HCT116 (cell line): Measurements from ENCODE around the gene FRY. TPM values are rescaled to one million over a fixed set of nuclear protein-coding genes. Genes with fewer than 3 reads are reported as not detected.

ENCODE experiments used
- ATAC-seq: fragments of 200-7000 bp; cut with Tn5 transposase; 2 replicates; pipeline ENCODE4 v1.9.1; 2020; ENCODE audit warnings: mild to moderate bottlenecking, moderate library complexity
- BruUV-seq: library from RNA; stranded (reverse); fragments of 400-500 nt; replicated peaks from 2 replicates; lab custom pipeline; 2021; lab: Mats Ljungman, UMichigan
- CTCF ChIA-PET: fragments of 300-600 bp; sonication (Branson Sonifier 250); formaldehyde crosslinking; loops from one replicate; lab custom pipeline; 2021; ENCODE audit warnings: antibody characterized with exemption; lab: Charles Lee
- POLR2A ChIA-PET: fragments of 300-600, 350-600 bp; sonication (Branson Sonifier 250); formaldehyde crosslinking; loops from one replicate; lab custom pipeline; 2021; ENCODE audit warnings: antibody characterized with exemption; lab: Charles Lee
- RAD21 ChIA-PET, 2 experiments: fragments of 300-600 bp; sonication (Branson Sonifier 250); formaldehyde crosslinking; loops; one replicate each; lab custom pipeline; 2023; ENCODE audit warnings: low total read pairs in 2 of 2; ENCODE audit not compliant: uncharacterized antibody in 2 of 2, unreplicated experiment in 2 of 2, low non-redundant PET in 1 of 2; lab: Charles Lee
- DNase-seq: peaks from one replicate; pipeline ENCODE4 v3.0.0-alpha.2; 2010; ENCODE audit warnings: low read depth, low spot score
- H2AFZ ChIP-seq: fragments of 200-600 bp; shearing (Covaris generic), sonication (generic); 2 replicates; pipeline ENCODE4 v1.6.1; 2017; ENCODE audit warnings: low read depth, mixed run types, mixed read lengths, antibody characterized with exemption, low read length; ENCODE audit not compliant: poor library complexity, severe bottlenecking
- H3K27ac ChIP-seq: 2 replicates; pipeline ENCODE4 v1.5.1; 2012; ENCODE audit warnings: low read depth, low read length
- H3K27me3 ChIP-seq: fragments of 200-600 bp; sonication (generic); 2 replicates; pipeline ENCODE4 v1.6.1; 2016; ENCODE audit warnings: mixed run types, low read length, mixed read lengths; ENCODE audit not compliant: insufficient read depth
- H3K36me3 ChIP-seq, 2 experiments: fragments of 200-500 bp in 1 of 2; fragments of 200-600 bp in 1 of 2; sonication (Bioruptor generic) in 1 of 2; sonication (generic) in 1 of 2; 2 replicates each; pipeline versions ENCODE4 v1.5.1 to v1.6.1; 2014 to 2016; ENCODE audit warnings: low read length in 2 of 2, inconsistent platforms in 1 of 2, mixed read lengths in 1 of 2, mixed run types in 1 of 2; ENCODE audit not compliant: insufficient read depth in 2 of 2, control insufficient read depth in 1 of 2
- H3K4me1 ChIP-seq, 2 experiments: fragments of 200-600 bp in 1 of 2; sonication (generic) in 1 of 2; 2 replicates each; pipeline versions ENCODE4 v1.5.1 to v1.6.1; 2012 to 2017; ENCODE audit warnings: low read length in 2 of 2, inconsistent platforms in 1 of 2, mild to moderate bottlenecking in 1 of 2, mixed read lengths in 1 of 2, mixed run types in 1 of 2, moderate library complexity in 1 of 2; ENCODE audit not compliant: insufficient read depth in 2 of 2, control insufficient read depth in 1 of 2
- H3K4me2 ChIP-seq: fragments of 200-600 bp; sonication (generic); 2 replicates; pipeline ENCODE4 v1.6.1; 2017; ENCODE audit warnings: mixed run types, low read length, mixed read lengths
- H3K4me3 ChIP-seq, 2 experiments: fragments of 200-600 bp in 1 of 2; sonication (generic) in 1 of 2; replicated peaks in 1 of 2; 2 replicates each; pipeline ENCODE4 v1.5.1; 2011 to 2016; ENCODE audit warnings: low read length in 2 of 2, control low read depth in 1 of 2, low read depth in 1 of 2, mild to moderate bottlenecking in 1 of 2, mixed read lengths in 1 of 2, mixed run types in 1 of 2
- H3K79me2 ChIP-seq: fragments of 200-600 bp; sonication (generic); 2 replicates; pipeline ENCODE4 v1.6.1; 2017; ENCODE audit warnings: mild to moderate bottlenecking, mixed run types, low read length, moderate library complexity, mixed read lengths; ENCODE audit not compliant: insufficient read depth
- H3K9ac ChIP-seq: fragments of 200-600 bp; sonication (generic); 2 replicates; pipeline ENCODE4 v1.6.1; 2016; ENCODE audit warnings: low read length, mixed read lengths
- H3K9me2 ChIP-seq: fragments of 200-600 bp; sonication (generic), shearing (Covaris generic); 2 replicates; pipeline ENCODE4 v1.6.1; 2017; ENCODE audit warnings: mixed run types, mild to moderate bottlenecking, moderate library complexity; ENCODE audit not compliant: insufficient read depth
- H3K9me3 ChIP-seq, 2 experiments: fragments of 200-500 bp in 1 of 2; fragments of 200-600 bp in 1 of 2; sonication (Bioruptor generic) in 1 of 2; sonication (generic) in 1 of 2; 2 replicates each; pipeline ENCODE4 v1.6.1; 2014 to 2017; ENCODE audit warnings: low read length in 2 of 2, mixed read lengths in 2 of 2, inconsistent platforms in 1 of 2, low read depth in 1 of 2, mild to moderate bottlenecking in 1 of 2, mixed run types in 1 of 2, moderate library complexity in 1 of 2; ENCODE audit not compliant: control insufficient read depth in 1 of 2, insufficient read depth in 1 of 2
- H4K20me1 ChIP-seq: fragments of 200-600 bp; sonication (generic), shearing (Covaris generic); 2 replicates; pipeline ENCODE4 v1.6.1; 2017; ENCODE audit warnings: mixed run types, mild to moderate bottlenecking, moderate library complexity; ENCODE audit not compliant: insufficient read depth
- CBX3 ChIP-seq: IDR thresholded peaks from 2 replicates; pipeline ENCODE4 v1.6.1; 2012; ENCODE audit warnings: low read depth
- CEBPB ChIP-seq: IDR thresholded peaks from 2 replicates; pipeline ENCODE4 v1.6.1; 2012; ENCODE audit warnings: low read depth
- CTCF ChIP-seq, 3 experiments: fragments of 200-600 bp in 1 of 3; sonication (generic) in 1 of 3; IDR thresholded peaks in 2 of 3; conservative IDR thresholded peaks in 1 of 3; 2 replicates each; pipeline ENCODE4 v1.5.1; 2012 to 2017; ENCODE audit warnings: low read depth in 2 of 3, low read length in 2 of 3, antibody characterized with exemption in 1 of 3, borderline replicate concordance in 1 of 3, control low read depth in 1 of 3, mild to moderate bottlenecking in 1 of 3, mixed read lengths in 1 of 3, mixed run types in 1 of 3, moderate library complexity in 1 of 3; ENCODE audit not compliant: insufficient read depth in 1 of 3
- EGR1 ChIP-seq: IDR thresholded peaks from 2 replicates; pipeline ENCODE4 v1.6.1; 2012; ENCODE audit warnings: low read depth
- ELF1 ChIP-seq: IDR thresholded peaks from 2 replicates; pipeline ENCODE4 v1.6.1; 2012; ENCODE audit warnings: low read depth, borderline replicate concordance
- EZH2phosphoT487 ChIP-seq: fragments of 200-600 bp; IDR thresholded peaks from 2 replicates; pipeline ENCODE4 v1.6.1; 2018; ENCODE audit warnings: antibody characterized with exemption, borderline replicate concordance
- FOSL1 ChIP-seq: IDR thresholded peaks from 2 replicates; pipeline ENCODE4 v1.6.1; 2012; ENCODE audit warnings: low read depth
- JUND ChIP-seq: IDR thresholded peaks from 2 replicates; pipeline ENCODE4 v1.6.1; 2012
- MAX ChIP-seq: IDR thresholded peaks from 2 replicates; pipeline ENCODE4 v1.6.1; 2012
- POLR2AphosphoS5 ChIP-seq: IDR thresholded peaks from 2 replicates; pipeline ENCODE4 v1.6.1; 2011; ENCODE audit warnings: mild to moderate bottlenecking, low read depth, low read length, moderate library complexity
- RAD21 ChIP-seq: IDR thresholded peaks from 2 replicates; pipeline ENCODE4 v1.6.1; 2012; ENCODE audit warnings: low read depth, mild to moderate bottlenecking
- REST ChIP-seq: IDR thresholded peaks from 2 replicates; pipeline ENCODE4 v1.6.1; 2012; ENCODE audit warnings: low read depth
- SIN3A ChIP-seq: IDR thresholded peaks from 2 replicates; pipeline ENCODE4 v1.6.1; 2012; ENCODE audit warnings: low read depth
- SRF ChIP-seq: IDR thresholded peaks from 2 replicates; pipeline ENCODE4 v1.6.1; 2012; ENCODE audit warnings: low read depth
- YY1 ChIP-seq: IDR thresholded peaks from 2 replicates; pipeline ENCODE4 v1.6.1; 2011; ENCODE audit warnings: low read length, low read depth, moderate library complexity, mild to moderate bottlenecking; ENCODE audit not compliant: insufficient replicate concordance; ENCODE audit errors: extremely low read depth
- ZFX ChIP-seq: fragments of 450-650 bp; IDR thresholded peaks from 2 replicates; pipeline ENCODE4 v1.6.1; 2017
- ZNF274 ChIP-seq: fragments of 200-500 bp; sonication (Bioruptor generic); IDR thresholded peaks from 2 replicates; pipeline ENCODE4 v1.6.1; 2014; ENCODE audit warnings: mild to moderate bottlenecking, low read depth, low read length, inconsistent platforms
- intact Hi-C: fragments of 100-400 bp; cut with micrococcal nuclease; formaldehyde crosslinking; loops from 2 replicates; pipeline ENCODE4 v1.10.0; 2022
- total RNA-seq: library from RNA; stranded (reverse); gene quantifications from one replicate; pipeline ENCODE4 v1.2.1, GENCODE V29; 2021; ENCODE audit not compliant: unreplicated experiment

Gene FRY
- total RNA-seq, 1 experiment from 2014 or later = 1.4 TPM

DNA sequence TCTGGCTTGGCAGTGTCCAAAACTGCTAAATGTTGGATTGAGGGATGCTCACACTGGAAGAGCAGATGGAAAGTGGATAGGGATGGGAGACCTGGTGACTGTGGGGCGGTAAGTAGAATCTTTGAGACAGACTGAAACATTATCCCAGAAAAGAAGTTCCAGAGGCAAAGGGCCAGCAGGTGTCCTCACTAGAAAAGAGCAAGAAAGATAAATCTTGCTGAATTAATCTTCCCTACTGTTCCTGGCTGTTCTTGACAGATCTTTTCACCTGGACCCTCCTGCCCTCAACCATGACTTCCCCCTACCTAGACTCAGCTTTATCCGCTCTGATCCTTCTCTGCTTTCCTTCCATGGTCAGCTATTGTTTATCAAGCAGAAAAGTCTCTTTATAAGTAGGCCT, 35.0 kb upstream of the FRY start:
- H3K9me3 ChIP-seq = no peaks in the 10 kb centered on the region
- no peaks in the 10 kb centered on the region for H3K9me2 ChIP-seq
- CTCF ChIA-PET = no interaction called here
- H3K36me3 ChIP-seq = no peaks in the 10 kb centered on the region
- TF ChIP-seq RAD21 (0 out of 2 replicates have a peak, but pooled peaks have one; percentile 4), EGR1 (no peak), YY1 (no peak), ZFX (no peak)
- POLR2A ChIA-PET = no interaction called here
- H3K4me2 ChIP-seq = no peak overlapping the region
- intact Hi-C loops = no loop called here
- H3K27ac ChIP-seq = no peak overlapping the region
- no peaks in the 10 kb centered on the region for H4K20me1 ChIP-seq
- DNase-seq (no peak), ATAC-seq (no peak)
- no peak overlapping the region for H3K9ac ChIP-seq
- RAD21 ChIA-PET = no interaction called here
- no peaks in the 10 kb centered on the region for H3K4me1 ChIP-seq
- H3K79me2 ChIP-seq = no peaks in the 10 kb centered on the region
- H3K27me3 ChIP-seq = no peaks in the 10 kb centered on the region
- BruUV-seq = no TSS peak
- H3K4me3 ChIP-seq = no peak overlapping the region
- no peak overlapping the region for H2AFZ ChIP-seq

DNA sequence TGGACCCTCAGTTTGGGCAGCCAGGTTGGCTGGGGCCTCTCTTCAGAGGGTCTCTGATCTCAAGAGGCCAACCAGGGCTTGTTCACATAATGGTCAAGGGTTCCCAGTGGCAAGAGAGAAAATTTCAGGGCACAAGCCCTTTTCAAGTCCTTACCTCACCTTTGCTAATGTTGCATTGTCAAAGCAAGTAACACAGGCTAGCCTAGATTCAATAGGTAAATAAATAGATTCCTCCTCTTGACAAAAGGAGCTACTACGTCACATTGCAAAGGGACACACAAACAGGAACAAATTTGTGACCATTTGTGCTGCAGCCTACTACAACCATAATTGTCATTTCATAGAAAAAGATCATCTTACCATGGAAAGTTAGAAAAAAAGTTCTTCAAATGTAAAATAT, 33.9 kb upstream of the FRY start:
- H3K9me3 ChIP-seq = no peaks in the 10 kb centered on the region
- no peaks in the 10 kb centered on the region for H3K9me2 ChIP-seq
- intact Hi-C loops = no loop called here
- RAD21 ChIA-PET = no interaction called here
- CTCF ChIA-PET = interaction anchor here (1.0 to 1.3 kb wide), 2 partner anchors 21 to 167 kb away, joined by 3 to 4 read pairs; no protein-coding TSS in a partner anchor
- no peak for ATAC-seq
- H3K79me2 ChIP-seq = no peaks in the 10 kb centered on the region
- H3K27me3 ChIP-seq = no peaks in the 10 kb centered on the region
- DNase-seq = no peak
- H4K20me1 ChIP-seq = no peaks in the 10 kb centered on the region
- POLR2A ChIA-PET = no interaction called here
- H3K36me3 ChIP-seq = no peaks in the 10 kb centered on the region
- BruUV-seq = no TSS peak
- no peak overlapping the region for H2AFZ ChIP-seq
- H3K9ac ChIP-seq = no peak overlapping the region
- H3K4me1 ChIP-seq = no peaks in the 10 kb centered on the region
- no peak overlapping the region for H3K27ac ChIP-seq
- H3K4me2 ChIP-seq = no peak overlapping the region
- no peak overlapping the region for H3K4me3 ChIP-seq
- TF ChIP-seq CEBPB (no peak), EZH2phosphoT487 (no peak), ELF1 (no peak), JUND (no peak), SIN3A (no peak), ZNF274 (no peak), RAD21 (no peak), SRF (no peak), CBX3 (no peak), YY1 (no peak), CTCF (IDR thresholded peaks at IDR 0.05 in 2 of 3, conservative IDR thresholded peaks at IDR 0.05 in 1 of 3; ENCODE audit: borderline replicate concordance in 1 of 3, insufficient read depth in 1 of 3, low read depth in 2 of 3, low read length in 2 of 3) (no peak), REST (no peak), POLR2AphosphoS5 (no peak), FOSL1 (no peak), MAX (no peak)
